ENCODE data around the gene PLCG2. TPM values are rescaled to one million over a fixed set of nuclear protein-coding genes. Genes with fewer than 3 reads are reported as not detected.

Gene PLCG2
- total and polyA plus RNA-seq, 12 donors: 2.4 to 18.2 (median 6.2) TPM

DNA sequence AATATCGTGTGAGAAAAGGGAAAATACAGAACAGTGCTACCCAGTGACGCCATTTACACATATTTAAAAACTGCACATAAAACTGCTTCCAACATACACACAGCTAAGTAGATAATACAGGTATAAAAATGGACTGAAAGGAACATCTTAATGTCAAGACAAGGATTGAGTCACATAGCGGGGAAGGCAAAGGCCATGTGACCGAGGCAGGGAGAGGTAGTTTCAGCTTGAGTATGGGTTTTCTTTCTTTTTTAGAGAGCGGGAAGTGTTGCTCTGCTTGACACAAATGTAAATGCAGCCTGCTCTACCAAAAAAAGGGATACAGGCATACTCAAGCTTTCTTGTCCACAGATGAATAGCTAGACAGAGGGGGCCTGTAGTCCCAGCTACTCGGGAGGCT lies 185.7 kb downstream of the PLCG2 start:
- WGBS, 2 donors: 92 to 95% methylated on average over 6 of the region's 6 CpGs
- DNase-seq (no peak), ATAC-seq (no peak)
- peaks cover 0 to 13% (median 0%) of the 10 kb centered on the region in 11 donors for H3K9me3 ChIP-seq
- H3K4me1 ChIP-seq: no peaks in the 10 kb centered on the region
- no peak overlapping the region for H3K4me3 ChIP-seq
- no peaks in the 10 kb centered on the region for H3K27me3 ChIP-seq
- intact Hi-C loops (cut with DNase I): loop anchor here in 2 of 10 donors (5.0 to 10.0 kb wide), 2 partner anchors 620 to 1297 kb away; no protein-coding TSS in a partner anchor
- TF ChIP-seq CTCF (IDR thresholded peaks at IDR 0.05): no peak
- H3K27ac ChIP-seq: no peak overlapping the region
- H3K36me3 ChIP-seq: peaks cover 0 to 2% (median 0%) of the 10 kb centered on the region in 9 donors

DNA sequence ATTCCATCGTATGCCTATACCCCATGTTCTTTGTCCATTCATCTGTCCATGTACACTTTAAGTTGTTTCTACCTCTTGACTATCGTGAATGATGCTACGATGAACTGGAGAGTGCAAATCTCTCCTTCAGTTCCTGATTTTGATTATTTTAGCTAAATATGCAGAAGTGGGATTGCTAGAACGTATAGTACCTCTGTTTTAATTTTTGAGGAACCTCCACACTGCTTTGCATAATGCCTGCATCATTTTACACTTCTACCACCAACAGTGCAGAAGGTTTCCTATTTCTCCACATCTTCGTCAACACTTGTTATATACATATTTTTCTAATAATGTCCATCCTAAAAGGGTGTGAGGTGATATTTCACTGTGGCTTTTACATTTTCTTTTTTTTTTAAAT lies 188.3 kb downstream of the PLCG2 start:
- Histone ChIP-seq H3K4me3 (no peak overlapping the region), H3K27ac (no peak overlapping the region), H3K36me3 (no peaks in the 10 kb centered on the region), H3K4me1 (no peaks in the 10 kb centered on the region), H3K9me3 (peaks cover 0 to 36% (median 13%) of the 10 kb centered on the region in 11 donors), H3K27me3 (no peaks in the 10 kb centered on the region)
- no peak for TF ChIP-seq CTCF (IDR thresholded peaks at IDR 0.05)
- intact Hi-C loops (cut with DNase I): loop anchor here in 2 of 10 donors (5.0 to 10.0 kb wide), 2 partner anchors 617 to 1295 kb away; no protein-coding TSS in a partner anchor
- ATAC-seq: no peak
- DNase-seq: no peak
- WGBS, 2 donors: 82 to 84% methylated on average over 5 of the region's 5 CpGs

DNA sequence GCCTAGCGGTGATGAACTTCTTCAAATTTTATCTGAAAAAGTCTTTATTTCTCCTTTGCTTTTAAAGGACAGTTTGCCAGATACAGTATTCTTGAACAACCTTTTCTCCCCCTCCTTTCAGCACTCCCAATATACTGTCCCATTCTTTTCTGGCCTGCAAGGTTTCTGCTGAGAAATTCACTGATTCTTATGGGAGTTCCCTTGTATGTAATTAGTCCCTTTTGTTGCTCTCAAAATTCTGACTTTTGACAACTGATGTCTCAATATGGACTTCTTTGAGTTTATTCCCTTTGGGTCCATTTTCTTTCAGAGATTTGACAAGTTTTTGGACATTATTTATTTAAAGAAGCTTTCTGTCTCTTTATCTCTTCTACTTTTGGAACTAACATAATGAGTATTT lies 192.8 kb downstream of the PLCG2 start:
- H3K4me1 ChIP-seq: no peaks in the 10 kb centered on the region
- ATAC-seq (no peak), DNase-seq (no peak)
- H3K27ac ChIP-seq: no peak overlapping the region
- H3K4me3 ChIP-seq: no peak overlapping the region
- no peaks in the 10 kb centered on the region for H3K27me3 ChIP-seq
- WGBS, 2 donors: 95 to 96% methylated on average over 1 of the region's 1 CpG
- H3K36me3 ChIP-seq: no peaks in the 10 kb centered on the region
- no peak for TF ChIP-seq CTCF (IDR thresholded peaks at IDR 0.05)
- H3K9me3 ChIP-seq: peaks cover 0 to 80% (median 25%) of the 10 kb centered on the region in 11 donors
- intact Hi-C loops (cut with DNase I): no loop called here

- 81 to 88% methylated on average over 2 of the region's 2 CpGs for WGBS, 2 donors
- no peaks in the 10 kb centered on the region for H3K36me3 ChIP-seq
- no peak overlapping the region for H3K4me3 ChIP-seq
- intact Hi-C loops (cut with DNase I): no loop called here
- H3K27ac ChIP-seq: no peak overlapping the region
- no peaks in the 10 kb centered on the region for H3K27me3 ChIP-seq
- no peak for DNase-seq
- no peak for ATAC-seq
- peaks cover 0 to 82% (median 25%) of the 10 kb centered on the region in 11 donors for H3K9me3 ChIP-seq
- H3K4me1 ChIP-seq: no peaks in the 10 kb centered on the region
- no peak for TF ChIP-seq CTCF (IDR thresholded peaks at IDR 0.05)
Measured at GRCh38 chr16:81973737-81974136, 194.6 kb downstream of the PLCG2 start.

Measured in heart right ventricle (tissue), 16 donors.